ENCODE results near the gene TADA2B.

TADA2B gene

GRCh38 chr4:7026107-7026506, 17.1 kb upstream of the TADA2B start:
- peaks cover 27 to 93% (median 59%) of the 10 kb centered on the region in 3 donors for H3K36me3 ChIP-seq
- no peak for DNase-seq
- H3K9me3 ChIP-seq, result no peaks in the 10 kb centered on the region
- intact Hi-C loops (cut with DNase I; ENCODE audit: low total_unique reads), result no loop called here
- H3K27ac ChIP-seq, result no peak overlapping the region
- H3K27me3 ChIP-seq, result no peaks in the 10 kb centered on the region
- H3K4me1 ChIP-seq, result no peaks in the 10 kb centered on the region
- TF ChIP-seq, protein P1, sequence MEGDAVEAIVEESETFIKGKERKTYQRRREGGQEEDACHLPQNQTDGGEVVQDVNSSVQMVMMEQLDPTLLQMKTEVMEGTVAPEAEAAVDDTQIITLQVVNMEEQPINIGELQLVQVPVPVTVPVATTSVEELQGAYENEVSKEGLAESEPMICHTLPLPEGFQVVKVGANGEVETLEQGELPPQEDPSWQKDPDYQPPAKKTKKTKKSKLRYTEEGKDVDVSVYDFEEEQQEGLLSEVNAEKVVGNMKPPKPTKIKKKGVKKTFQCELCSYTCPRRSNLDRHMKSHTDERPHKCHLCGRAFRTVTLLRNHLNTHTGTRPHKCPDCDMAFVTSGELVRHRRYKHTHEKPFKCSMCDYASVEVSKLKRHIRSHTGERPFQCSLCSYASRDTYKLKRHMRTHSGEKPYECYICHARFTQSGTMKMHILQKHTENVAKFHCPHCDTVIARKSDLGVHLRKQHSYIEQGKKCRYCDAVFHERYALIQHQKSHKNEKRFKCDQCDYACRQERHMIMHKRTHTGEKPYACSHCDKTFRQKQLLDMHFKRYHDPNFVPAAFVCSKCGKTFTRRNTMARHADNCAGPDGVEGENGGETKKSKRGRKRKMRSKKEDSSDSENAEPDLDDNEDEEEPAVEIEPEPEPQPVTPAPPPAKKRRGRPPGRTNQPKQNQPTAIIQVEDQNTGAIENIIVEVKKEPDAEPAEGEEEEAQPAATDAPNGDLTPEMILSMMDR (IDR thresholded peaks at IDR 0.05), result no peak
- no peak overlapping the region for H3K4me3 ChIP-seq

DNA sequence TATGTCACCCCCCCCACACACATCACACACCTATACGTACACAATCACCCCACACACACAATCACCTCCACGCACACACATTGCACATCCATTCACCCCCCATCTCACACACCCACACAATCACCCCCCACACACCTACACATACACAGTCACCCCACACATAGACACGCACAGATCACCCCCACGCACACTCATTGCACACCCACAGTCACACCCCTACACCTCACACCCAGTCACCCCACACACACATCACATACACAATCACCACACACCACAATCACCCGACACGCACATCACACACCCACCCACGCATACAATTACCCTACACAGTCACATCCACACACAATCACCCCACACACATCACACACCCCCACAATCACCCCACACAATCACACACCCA, 15.9 kb upstream of the TADA2B start:
- peaks cover 37 to 94% (median 59%) of the 10 kb centered on the region in 3 donors for H3K36me3 ChIP-seq
- TF ChIP-seq, protein P1 (IDR thresholded peaks at IDR 0.05), result no peak
- H3K9me3 ChIP-seq, result no peaks in the 10 kb centered on the region
- H3K4me1 ChIP-seq, result no peaks in the 10 kb centered on the region
- H3K27me3 ChIP-seq, result no peaks in the 10 kb centered on the region
- no peak overlapping the region for H3K27ac ChIP-seq
- intact Hi-C loops (cut with DNase I; ENCODE audit: low total_unique reads), result no loop called here
- DNase-seq, result no peak
- H3K4me3 ChIP-seq, result no peak overlapping the region

DNA sequence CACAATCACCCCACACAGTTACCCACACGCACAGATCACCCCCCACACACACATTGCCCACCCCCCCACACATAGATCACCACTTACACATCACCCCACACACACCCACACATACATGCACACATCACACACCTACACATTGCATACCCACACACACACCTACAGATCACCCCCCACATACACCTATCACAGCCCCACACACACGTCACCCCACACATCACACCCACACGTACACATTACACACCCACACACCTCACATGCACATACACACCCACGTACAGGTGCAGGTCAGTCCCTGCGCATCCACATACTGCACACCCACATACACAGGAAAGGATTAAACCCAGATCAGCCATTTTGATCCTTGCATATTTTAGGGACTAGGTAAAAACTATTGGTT, 15.3 kb upstream of the TADA2B start:
- no peaks in the 10 kb centered on the region for H3K27me3 ChIP-seq
- H3K27ac ChIP-seq, result no peak overlapping the region
- H3K36me3 ChIP-seq, result peaks cover 37 to 94% (median 60%) of the 10 kb centered on the region in 3 donors
- DNase-seq, result no peak
- TF ChIP-seq, protein P1 (IDR thresholded peaks at IDR 0.05), result no peak
- no peaks in the 10 kb centered on the region for H3K4me1 ChIP-seq
- no peaks in the 10 kb centered on the region for H3K9me3 ChIP-seq
- no peak overlapping the region for H3K4me3 ChIP-seq
- intact Hi-C loops (cut with DNase I; ENCODE audit: low total_unique reads), result no loop called here

DNA sequence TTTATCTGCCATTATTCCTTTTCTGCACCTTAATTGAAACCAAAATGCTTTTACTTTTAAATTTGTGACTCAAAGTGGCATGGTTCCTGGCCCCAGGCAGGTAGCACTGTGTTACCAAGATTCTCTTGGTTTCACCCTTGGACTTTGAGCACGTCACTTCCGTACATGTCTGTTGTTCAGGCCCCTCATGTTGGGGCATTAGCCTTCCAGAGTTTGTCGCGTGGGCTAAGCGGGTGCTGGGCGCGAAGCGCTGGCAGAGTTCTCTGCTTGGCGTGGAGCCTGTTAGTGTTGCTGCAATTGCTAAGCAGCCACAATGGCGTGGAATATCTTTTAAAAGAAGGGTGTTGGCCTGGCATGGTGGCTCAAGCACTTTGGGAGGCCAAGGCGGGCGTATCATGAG, 14.0 kb upstream of the TADA2B start:
- H3K27ac ChIP-seq, result no peak overlapping the region

DNA sequence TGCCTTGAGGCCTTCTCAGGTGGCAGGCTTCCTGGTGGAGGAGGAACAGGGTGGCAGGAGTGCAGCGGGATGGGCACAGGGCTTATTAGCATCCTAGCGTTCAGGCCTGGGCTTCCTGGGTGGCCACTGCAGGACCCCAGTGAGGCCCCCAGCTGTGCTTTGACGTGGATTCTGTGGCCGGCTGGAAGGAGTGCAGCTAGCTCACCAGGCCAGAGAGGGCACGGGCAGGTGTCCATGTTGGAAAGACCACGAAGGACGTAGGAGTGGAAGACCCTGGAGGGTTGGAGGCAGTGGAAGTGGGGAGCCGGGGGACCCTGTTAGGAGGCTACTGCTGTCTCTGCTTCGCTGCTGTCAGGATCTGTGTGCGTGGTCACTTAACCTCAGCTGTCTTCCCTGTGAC, 13.3 kb upstream of the TADA2B start:
- DNase-seq, result no peak
- TF ChIP-seq, protein P1 (IDR thresholded peaks at IDR 0.05), result no peak
- intact Hi-C loops (cut with DNase I; ENCODE audit: low total_unique reads), result no loop called here
- Histone ChIP-seq H3K4me3 (no peak overlapping the region), H3K4me1 (no peaks in the 10 kb centered on the region), H3K36me3 (peaks cover 25 to 77% (median 46%) of the 10 kb centered on the region in 3 donors), H3K27ac (no peak overlapping the region), H3K27me3 (no peaks in the 10 kb centered on the region), H3K9me3 (no peaks in the 10 kb centered on the region)

More for the DNA sequence above, 14.0 kb upstream of the TADA2B start:
- TF ChIP-seq, protein P1 (IDR thresholded peaks at IDR 0.05), result no peak
- Histone ChIP-seq H3K4me3 (no peak overlapping the region), H3K9me3 (no peaks in the 10 kb centered on the region), H3K4me1 (no peaks in the 10 kb centered on the region), H3K27me3 (no peaks in the 10 kb centered on the region), H3K36me3 (peaks cover 29 to 84% (median 52%) of the 10 kb centered on the region in 3 donors)
- DNase-seq, result no peak
- intact Hi-C loops (cut with DNase I; ENCODE audit: low total_unique reads), result no loop called here

DNA sequence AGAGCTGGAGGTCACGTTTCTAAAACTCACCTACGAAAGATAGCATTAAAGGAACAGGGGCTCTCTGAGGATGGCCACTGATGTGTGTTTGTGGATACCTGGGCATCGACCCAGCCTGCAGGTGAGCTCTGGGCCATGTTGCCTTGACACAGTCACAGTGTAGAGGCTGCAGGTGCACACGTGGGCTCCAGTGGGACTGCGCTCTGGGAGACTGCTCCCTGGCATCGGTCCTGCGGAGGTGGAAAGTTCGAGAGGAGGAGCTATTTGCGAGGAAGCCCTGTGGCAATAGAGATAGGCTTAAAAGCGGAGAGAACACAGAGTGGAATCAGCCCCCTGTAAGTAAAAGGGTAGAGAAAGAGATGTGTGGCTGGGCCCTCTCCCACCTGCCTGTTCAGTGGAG, 12.3 kb upstream of the TADA2B start:
- Histone ChIP-seq H3K27me3 (no peaks in the 10 kb centered on the region), H3K4me3 (no peak overlapping the region), H3K36me3 (peaks cover 25 to 68% (median 38%) of the 10 kb centered on the region in 3 donors), H3K9me3 (no peaks in the 10 kb centered on the region), H3K4me1 (no peaks in the 10 kb centered on the region), H3K27ac (no peak overlapping the region)
- TF ChIP-seq, protein P1 (IDR thresholded peaks at IDR 0.05), result no peak
- intact Hi-C loops (cut with DNase I; ENCODE audit: low total_unique reads), result no loop called here
- DNase-seq, result no peak

Data from tibial artery (tissue), 4 donors.